Kidney epithelial cell (primary cell): ENCODE measurements around the gene ACHE. TPM values are rescaled to one million over a fixed set of nuclear protein-coding genes. Genes with fewer than 3 reads are reported as not detected.

Source experiments
- DNase-seq: peaks from one replicate; pipeline ENCODE4 v3.0.0-alpha.2; 2010; ENCODE audit warnings: low read depth
- H3K27me3 ChIP-seq: 2 replicates; pipeline ENCODE4 v1.6.0; 2011; ENCODE audit warnings: low read length; ENCODE audit not compliant: control insufficient read depth, insufficient read depth
- H3K36me3 ChIP-seq: 2 replicates; pipeline ENCODE4 v1.5.1; 2011; ENCODE audit warnings: low read length; ENCODE audit not compliant: control insufficient read depth, insufficient read depth
- H3K4me3 ChIP-seq: 2 replicates; pipeline ENCODE4 v1.5.1; 2011; ENCODE audit warnings: low read depth, mild to moderate bottlenecking, control low read depth, low read length
- CTCF ChIP-seq: IDR thresholded peaks from 2 replicates; pipeline ENCODE4 v1.5.1; 2011; ENCODE audit warnings: mild to moderate bottlenecking, moderate library complexity, low read length, control low read depth, inconsistent platforms; ENCODE audit not compliant: insufficient read depth, poor library complexity, severe bottlenecking
- total RNA-seq: library from RNA; depleted of rRNA; stranded (reverse); fragments of >200 nt; gene quantifications from 2 replicates; pipeline ENCODE4 v1.2.3, GENCODE V29; 2015

The ACHE gene
- total RNA-seq, 1 donor from 2014 or later: 1.3 TPM

DNA sequence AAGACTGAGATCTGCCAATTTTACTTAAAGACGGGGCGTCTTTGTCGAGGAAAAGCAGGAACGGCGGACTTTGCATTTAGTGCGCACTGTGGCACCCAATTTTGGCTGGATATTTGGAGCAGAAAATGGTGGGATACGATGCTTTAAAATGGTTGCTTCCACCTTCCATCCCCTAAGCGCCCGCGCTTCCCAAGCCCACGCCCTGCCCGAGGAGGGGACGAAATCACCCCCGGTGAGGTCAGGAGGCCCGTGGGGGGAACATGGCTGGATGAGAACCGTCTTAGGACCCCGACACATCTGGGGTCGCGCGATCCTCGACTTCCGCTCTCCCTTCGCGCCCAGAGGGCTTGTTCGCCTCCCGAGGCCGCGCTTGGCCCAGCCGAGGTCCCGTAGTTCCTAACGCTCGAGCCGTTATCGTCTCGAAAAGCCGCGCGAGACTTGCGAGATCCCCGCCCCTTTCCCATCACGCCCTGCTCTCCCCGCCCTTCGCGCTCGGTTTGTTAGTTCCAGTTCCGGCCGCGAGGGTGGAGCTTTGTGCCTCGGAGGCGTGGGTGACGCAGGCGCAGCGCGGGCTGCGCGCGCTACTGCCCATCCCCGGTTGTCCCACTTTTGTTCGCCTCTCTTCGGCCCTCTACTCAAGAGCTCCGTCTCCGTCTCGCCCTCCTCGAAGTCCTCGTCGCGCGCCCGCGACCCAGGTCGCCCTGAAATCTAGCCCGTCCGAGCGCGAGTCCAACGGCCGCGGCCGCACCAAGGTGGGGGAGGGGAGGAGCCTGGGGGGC lies 20.9 kb downstream of the ACHE start, which contains the start of gene SRRT:
Gene SRRT (plus strand): TSS at position 527 of the 779 bp plus-strand sequence. CDS start 488 bp downstream, outside the sequence.
- peak within 1 kb of the TSS; percentile 85 for H3K4me3 ChIP-seq
- DNase-seq: peak; percentile 78
- peaks cover 7% of the 10 kb centered on the region for H3K36me3 ChIP-seq
- peak; percentile 8 for TF ChIP-seq CTCF
- H3K27me3 ChIP-seq: no peaks in the 10 kb centered on the region

DNA sequence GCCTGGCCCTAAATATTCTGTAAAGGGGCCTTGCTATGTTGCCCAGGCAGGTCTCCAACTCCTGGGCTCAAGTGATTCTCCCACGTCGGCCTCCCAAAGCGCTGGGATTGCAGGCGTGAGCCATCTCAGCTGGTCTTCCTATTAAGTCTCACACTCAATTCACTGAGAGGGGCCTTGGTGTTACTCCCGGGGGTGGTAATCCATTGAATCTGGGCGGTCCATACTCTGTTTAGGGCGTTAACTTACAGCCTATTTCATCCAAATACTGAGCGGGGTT lies 21.4 kb downstream of the ACHE start:
- peaks cover 7% of the 10 kb centered on the region for H3K36me3 ChIP-seq
- DNase-seq: no peak
- H3K4me3 ChIP-seq: peak overlapping the region; percentile 85
- no peaks in the 10 kb centered on the region for H3K27me3 ChIP-seq
- no peak for TF ChIP-seq CTCF

- Histone ChIP-seq H3K36me3 (peaks cover 7% of the 10 kb centered on the region), H3K27me3 (no peaks in the 10 kb centered on the region), H3K4me3 (no peak overlapping the region)
- DNase-seq: no peak
- no peak for TF ChIP-seq CTCF
Measured at GRCh38 chr7:100873599-100874299, 21.9 kb downstream of the ACHE start.

DNA sequence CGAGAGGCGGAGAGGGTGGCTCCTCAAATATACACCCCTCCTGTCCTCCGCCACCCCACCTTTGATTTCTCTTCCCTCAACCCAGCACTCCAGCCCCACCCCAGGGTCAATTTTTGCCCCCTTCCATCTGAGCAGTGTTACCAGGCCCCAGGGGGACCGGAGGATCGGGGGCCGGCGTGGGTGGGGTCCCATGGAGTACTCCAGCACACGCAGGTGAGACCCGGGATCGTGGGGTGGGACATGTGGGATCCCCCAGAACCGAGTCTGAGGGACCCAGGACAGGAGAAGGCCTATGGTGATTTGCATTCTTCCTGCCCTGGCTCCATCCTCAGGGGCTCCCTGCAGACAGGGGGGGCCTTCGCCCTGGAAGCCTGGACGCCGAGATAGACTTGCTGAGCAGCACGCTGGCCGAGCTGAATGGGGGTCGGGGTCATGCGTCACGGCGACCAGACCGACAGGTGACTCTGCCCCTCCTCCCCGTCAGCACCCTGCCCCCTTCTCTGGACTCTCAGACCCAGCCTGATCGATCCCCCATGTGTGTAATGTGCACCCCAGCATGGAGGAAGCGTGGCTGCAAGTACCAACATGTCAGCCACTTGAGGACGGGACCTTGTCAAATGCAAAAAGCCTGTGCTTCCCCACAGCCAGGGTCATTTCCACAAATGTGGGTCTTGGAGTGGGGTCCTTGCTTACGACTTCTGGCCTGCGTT lies 27.8 kb downstream of the ACHE start:
- DNase-seq: no peak
- peaks cover 7% of the 10 kb centered on the region for H3K36me3 ChIP-seq
- H3K4me3 ChIP-seq: peak overlapping the region; percentile 83
- no peaks in the 10 kb centered on the region for H3K27me3 ChIP-seq
- TF ChIP-seq CTCF: no peak

DNA sequence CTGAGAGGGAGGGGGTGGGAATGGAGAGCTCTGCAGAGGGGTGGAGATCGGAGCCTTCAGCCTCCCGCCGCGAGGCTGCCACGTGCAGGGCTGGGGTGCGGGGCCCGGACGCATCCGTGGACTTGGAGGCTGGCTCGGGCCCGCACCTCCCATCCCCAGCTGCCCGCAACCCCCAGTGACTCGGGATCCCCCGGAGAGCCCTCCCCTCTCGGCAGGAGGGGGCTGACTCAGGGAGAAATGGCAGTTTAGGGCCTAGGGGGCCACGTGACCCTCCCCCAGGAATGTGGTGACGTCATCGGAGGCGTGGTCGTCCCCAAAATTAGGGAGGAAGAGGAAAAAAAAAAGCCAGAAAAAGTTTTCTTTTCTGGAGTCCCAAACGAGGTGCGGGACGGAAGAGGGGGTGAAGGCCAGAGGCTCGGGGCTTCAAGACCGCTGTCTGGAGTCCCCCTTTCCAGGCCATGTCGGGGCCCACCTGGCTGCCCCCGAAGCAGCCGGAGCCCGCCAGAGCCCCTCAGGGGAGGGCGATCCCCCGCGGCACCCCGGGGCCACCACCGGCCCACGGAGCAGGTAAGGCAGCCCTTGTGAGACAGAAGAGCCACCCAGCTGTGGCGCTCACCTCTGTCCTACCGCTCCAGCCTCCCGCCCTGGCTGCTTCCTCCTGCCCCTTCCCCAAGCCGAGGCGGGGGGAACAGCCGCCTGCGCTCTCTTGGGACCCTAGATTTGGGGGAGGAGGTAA lies 28.5 kb downstream of the ACHE start, which contains the start of gene TRIP6:
Gene TRIP6 (plus strand): TSS at position 348 of the 736 bp plus-strand sequence. CDS start 111 bp downstream, at position 459.
- H3K27me3 ChIP-seq: no peaks in the 10 kb centered on the region
- DNase-seq: no peak
- no peak for TF ChIP-seq CTCF
- peak within 1 kb of the TSS; percentile 83 for H3K4me3 ChIP-seq
- H3K36me3 ChIP-seq: peaks cover 4% of the 10 kb centered on the region
